ENCODE measurements around the gene PRND. TPM values are rescaled to one million over a fixed set of nuclear protein-coding genes. Genes with fewer than 3 reads are reported as not detected.

Gene PRND
- total and polyA plus RNA-seq, 2 donors (not counting 1 experiment from before 2014, with no cell fraction given): 0.03 TPM; not detected in 1

- no peak overlapping the region for H3K27ac ChIP-seq (ENCODE audit: low read length in 2 of 2)
- ChIA-PET POLR2A (no interaction called here), CTCF (interaction anchor here (0.6 to 1.4 kb wide), 4 partner anchors 131 to 1063 kb away, joined by 3 to 6 read pairs (median 4); no protein-coding TSS in a partner anchor)
- no peak overlapping the region for H3K4me2 ChIP-seq (replicated peaks; ENCODE audit: low read depth, low read length, poor library complexity, severe bottlenecking)
- DNase-seq: no peak
- H3K4me1 ChIP-seq (ENCODE audit: control insufficient read depth in 2 of 2, insufficient read depth in 2 of 2, low read length in 2 of 2): peaks cover 0 to 3% of the 10 kb centered on the region in 2 donors
- no peak overlapping the region for H3K27ac Mint-ChIP-seq
- H3K27me3 ChIP-seq (replicated peaks in 1 of 4; ENCODE audit: control extremely low read depth in 1 of 4, control insufficient read depth in 3 of 4, insufficient read depth in 4 of 4, low read length in 3 of 4): peaks cover 0 to 7% (median 1%) of the 10 kb centered on the region in 4 experiments
- H3K27me3 Mint-ChIP-seq: peaks cover 39% of the 10 kb centered on the region
- H3K4me3 Mint-ChIP-seq: no peak overlapping the region
- no peaks in the 10 kb centered on the region for H4K20me1 ChIP-seq (ENCODE audit: control insufficient read depth, insufficient read depth, low read length, poor library complexity, severe bottlenecking)
- no peaks in the 10 kb centered on the region for H3K79me2 ChIP-seq (ENCODE audit: control insufficient read depth, insufficient read depth, low read length)
- peaks cover 6% of the 10 kb centered on the region for H3K4me1 Mint-ChIP-seq
- no peaks in the 10 kb centered on the region for H3K36me3 ChIP-seq (replicated peaks in 1 of 2; ENCODE audit: control extremely low read depth in 1 of 2, control insufficient read depth in 1 of 2, extremely low read depth in 1 of 2, insufficient read depth in 2 of 2, low read length in 1 of 2)
- H3K9ac ChIP-seq (ENCODE audit: low read length): no peak overlapping the region
- H2AFZ ChIP-seq (ENCODE audit: insufficient read depth, low read depth, low read length, poor library complexity, severe bottlenecking): no peak overlapping the region
- intact Hi-C loops (cut with micrococcal nuclease): no loop called here
- no peak for ATAC-seq (ENCODE audit: low read depth)
- no peak for TF ChIP-seq CTCF (IDR thresholded peaks at IDR 0.05)
- TF ChIP-seq EZH2 (IDR thresholded peaks at IDR 0.05; ENCODE audit: borderline replicate concordance, insufficient read depth, low read depth, low read length, poor library complexity, severe bottlenecking): no peak
- no peaks in the 10 kb centered on the region for H3K9me3 Mint-ChIP-seq (ENCODE audit: insufficient read depth)
- H3K9me3 ChIP-seq (ENCODE audit: control extremely low read depth in 1 of 3, control insufficient read depth in 2 of 3, insufficient read depth in 1 of 3, low read length in 2 of 3): no peaks in the 10 kb centered on the region
- 96% methylated on average over 2 of the region's 3 CpGs for WGBS (ENCODE audit: insufficient coverage)
- no peak overlapping the region for H3K4me3 ChIP-seq (ENCODE audit: control extremely low read depth in 1 of 5, extremely low read depth in 1 of 5, insufficient read depth in 1 of 5, low read depth in 2 of 5, low read length in 4 of 5)
These were observed 15.2 kb downstream of the PRND start for GRCh38 chr20:4736875-4737274.

- no peak for DNase-seq
- Histone ChIP-seq H4K20me1 (ENCODE audit: control insufficient read depth, insufficient read depth, low read length, poor library complexity, severe bottlenecking) (no peaks in the 10 kb centered on the region), H3K4me3 (ENCODE audit: control extremely low read depth in 1 of 5, extremely low read depth in 1 of 5, insufficient read depth in 1 of 5, low read depth in 2 of 5, low read length in 4 of 5) (no peak overlapping the region), H3K27ac (ENCODE audit: low read length in 2 of 2) (no peak overlapping the region), H3K9ac (ENCODE audit: low read length) (no peak overlapping the region), H3K27me3 (replicated peaks in 1 of 4; ENCODE audit: control extremely low read depth in 1 of 4, control insufficient read depth in 3 of 4, insufficient read depth in 4 of 4, low read length in 3 of 4) (peaks cover 0 to 7% (median 1%) of the 10 kb centered on the region in 4 experiments), H3K9me3 (ENCODE audit: control extremely low read depth in 1 of 3, control insufficient read depth in 2 of 3, insufficient read depth in 1 of 3, low read length in 2 of 3) (no peaks in the 10 kb centered on the region), H3K79me2 (ENCODE audit: control insufficient read depth, insufficient read depth, low read length) (no peaks in the 10 kb centered on the region), H3K36me3 (replicated peaks in 1 of 2; ENCODE audit: control extremely low read depth in 1 of 2, control insufficient read depth in 1 of 2, extremely low read depth in 1 of 2, insufficient read depth in 2 of 2, low read length in 1 of 2) (no peaks in the 10 kb centered on the region), H2AFZ (ENCODE audit: insufficient read depth, low read depth, low read length, poor library complexity, severe bottlenecking) (no peak overlapping the region), H3K4me1 (ENCODE audit: control insufficient read depth in 2 of 2, insufficient read depth in 2 of 2, low read length in 2 of 2) (peaks cover 0 to 3% of the 10 kb centered on the region in 2 donors), H3K4me2 (replicated peaks; ENCODE audit: low read depth, low read length, poor library complexity, severe bottlenecking) (no peak overlapping the region)
- intact Hi-C loops (cut with micrococcal nuclease): no loop called here
- H3K4me1 Mint-ChIP-seq: peaks cover 6% of the 10 kb centered on the region
- ChIA-PET CTCF (interaction anchor here (1.1 to 1.4 kb wide), 3 partner anchors 8 to 215 kb away, joined by 3 to 4 read pairs (median 3); no protein-coding TSS in a partner anchor), POLR2A (no interaction called here)
- H3K27ac Mint-ChIP-seq: no peak overlapping the region
- no peak for ATAC-seq (ENCODE audit: low read depth)
- H3K9me3 Mint-ChIP-seq (ENCODE audit: insufficient read depth): no peaks in the 10 kb centered on the region
- 88% methylated on average over 4 of the region's 8 CpGs for WGBS (ENCODE audit: insufficient coverage)
- H3K4me3 Mint-ChIP-seq: no peak overlapping the region
- TF ChIP-seq CTCF (IDR thresholded peaks at IDR 0.05) (no peak), EZH2 (IDR thresholded peaks at IDR 0.05; ENCODE audit: borderline replicate concordance, insufficient read depth, low read depth, low read length, poor library complexity, severe bottlenecking) (no peak)
- H3K27me3 Mint-ChIP-seq: peaks cover 28% of the 10 kb centered on the region
These were observed 16.3 kb downstream of the PRND start for GRCh38 chr20:4737857-4738627.
